A549 (cell line): ENCODE results near the gene ALDH16A1. TPM values are rescaled to one million over a fixed set of nuclear protein-coding genes. Genes with fewer than 3 reads are reported as not detected.

Experiments used
- ATAC-seq, 2 experiments: fragments of 200-7000 bp in 1 of 2; fragments of >200 bp in 1 of 2; cut with Nextera tagmentation in 1 of 2; cut with Tn5 transposase in 1 of 2; 3 replicates each; pipeline versions ENCODE4 v1.8.0 to v1.9.1; 2018 to 2020; ENCODE audit warnings: mild to moderate bottlenecking in 1 of 2, moderate library complexity in 1 of 2
- CTCF ChIA-PET: fragments of 300-600 bp; sonication (Branson Sonifier 250); formaldehyde crosslinking; extraction: SDS; loops from one replicate; lab custom pipeline; 2021; ENCODE audit warnings: antibody characterized with exemption, inconsistent platforms; lab: Yijun Ruan, JAX
- POLR2A ChIA-PET: fragments of 350-600 bp; formaldehyde crosslinking; extraction: SDS; loops from one replicate; lab custom pipeline; 2021; ENCODE audit warnings: antibody characterized with exemption, inconsistent platforms; lab: Yijun Ruan, JAX
- DNase-seq, 2 experiments: peaks; one replicate each; pipeline versions ENCODE4 v3.0.0 to v3.0.0-alpha.2; 2011 to 2016; ENCODE audit warnings: low read depth in 1 of 2, low spot score in 1 of 2
- FAIRE-seq: peaks from 2 replicates; lab custom pipeline; 2011; peaks lifted over from hg19 to GRCh38; lab: Jason Lieb, UNC
- H3K27ac ChIP-seq, 2 experiments: fragments of >200 bp; sonication (Bioruptor Twin); formaldehyde crosslinking; 3 replicates each; pipeline ENCODE4 v1.5.1; 2016 to 2017
- H3K4me1 ChIP-seq: fragments of >200 bp; sonication (Bioruptor Twin); formaldehyde crosslinking; 3 replicates; pipeline ENCODE4 v1.6.1; 2016
- H3K4me2 ChIP-seq: fragments of >200 bp; sonication (Bioruptor Twin); formaldehyde crosslinking; 3 replicates; pipeline ENCODE4 v1.6.1; 2016
- H3K4me3 ChIP-seq: fragments of >200 bp; sonication (Bioruptor Twin); formaldehyde crosslinking; 3 replicates; pipeline ENCODE4 v1.5.1; 2016
- H3K9me3 ChIP-seq: fragments of >200 bp; sonication (Bioruptor Twin); formaldehyde crosslinking; 3 replicates; pipeline ENCODE4 v1.6.1; 2016
- CEBPB ChIP-seq, 2 experiments: fragments of >200 bp in 1 of 2; sonication (Bioruptor Twin) in 1 of 2; formaldehyde crosslinking in 1 of 2; IDR thresholded peaks; 2 replicates each; pipeline ENCODE4 v1.6.1; 2012 to 2016
- CHD4 ChIP-seq: fragments of 200-600 bp; sonication (generic); IDR thresholded peaks from 2 replicates; pipeline ENCODE4 v1.6.1; 2016; ENCODE audit warnings: antibody characterized with exemption, mild to moderate bottlenecking, borderline replicate concordance
- E2F6 ChIP-seq: IDR thresholded peaks from 2 replicates; pipeline ENCODE4 v1.6.1; 2012; ENCODE audit warnings: low read depth, borderline replicate concordance
- EHMT2 ChIP-seq: fragments of 200-600 bp; sonication (generic); IDR thresholded peaks from 2 replicates; pipeline ENCODE4 v1.6.1; 2016; ENCODE audit warnings: antibody characterized with exemption, low read depth, mild to moderate bottlenecking, moderate library complexity
- EP300 ChIP-seq, 2 experiments: fragments of >200 bp; sonication (Bioruptor Twin); formaldehyde crosslinking; IDR thresholded peaks; 2 replicates in 1 of 2; 3 replicates in 1 of 2; pipeline ENCODE4 v1.6.1; 2016 to 2017
- ESRRA ChIP-seq: fragments of 150-350 bp; IDR thresholded peaks from 2 replicates; pipeline ENCODE4 v1.6.1; 2014; ENCODE audit warnings: mild to moderate bottlenecking, low read length, borderline replicate concordance
- FOSL2 ChIP-seq, 2 experiments: fragments of 450-650 bp in 1 of 2; fragments of >200 bp in 1 of 2; sonication (Bioruptor Twin) in 1 of 2; formaldehyde crosslinking; IDR thresholded peaks; 2 replicates each; pipeline versions ENCODE4 v1.5.0 to v1.6.1; 2016 to 2020; ENCODE audit warnings: mild to moderate bottlenecking in 1 of 2, moderate library complexity in 1 of 2
- FOXS1 ChIP-seq: fragments of 250-450 bp; sonication (Bioruptor Pico); IDR thresholded peaks from 2 replicates; pipeline ENCODE4 v1.5.0; 2020; ENCODE audit warnings: mild to moderate bottlenecking, moderate library complexity
- HMGXB4 ChIP-seq: fragments of 250-450 bp; sonication (Bioruptor Pico); IDR thresholded peaks from 2 replicates; pipeline ENCODE4 v1.5.0; 2021; ENCODE audit warnings: mild to moderate bottlenecking, moderate library complexity, borderline replicate concordance
- JUN ChIP-seq, 2 experiments: fragments of >200 bp; sonication (Bioruptor Twin); formaldehyde crosslinking; IDR thresholded peaks; 2 replicates in 1 of 2; 3 replicates in 1 of 2; pipeline ENCODE4 v1.6.1; 2016 to 2017
- MAFK ChIP-seq: fragments of 450-650 bp; IDR thresholded peaks from 2 replicates; pipeline ENCODE4 v1.6.1; 2014; ENCODE audit not compliant: partially characterized antibody
- NPAS2 ChIP-seq: fragments of 250-450 bp; sonication (Bioruptor Pico); IDR thresholded peaks from 2 replicates; pipeline ENCODE4 v1.8.0; 2022; ENCODE audit warnings: mild to moderate bottlenecking, moderate library complexity, borderline replicate concordance
- RAD21 ChIP-seq, 2 experiments: fragments of >200 bp in 1 of 2; sonication (Bioruptor Twin) in 1 of 2; formaldehyde crosslinking in 1 of 2; IDR thresholded peaks in 1 of 2; conservative IDR thresholded peaks in 1 of 2; 2 replicates in 1 of 2; 3 replicates in 1 of 2; pipeline ENCODE4 v1.6.1; 2012 to 2018; ENCODE audit warnings: inconsistent platforms in 1 of 2
- RFX5 ChIP-seq: fragments of 450-650 bp; IDR thresholded peaks from 2 replicates; pipeline ENCODE4 v1.7.1; 2014; ENCODE audit warnings: antibody characterized with exemption, mild to moderate bottlenecking, moderate library complexity
- SMC3 ChIP-seq: fragments of >200 bp; sonication (Bioruptor Twin); formaldehyde crosslinking; IDR thresholded peaks from 3 replicates; pipeline ENCODE4 v1.6.1; 2018; ENCODE audit warnings: inconsistent platforms
- TP53 ChIP-seq: fragments of 250-450 bp; sonication (Bioruptor Pico); IDR thresholded peaks from 2 replicates; pipeline ENCODE4 v1.5.0; 2021; ENCODE audit warnings: mild to moderate bottlenecking, moderate library complexity
- USF2 ChIP-seq: fragments of 450-650 bp; IDR thresholded peaks from 2 replicates; pipeline ENCODE4 v1.6.1; 2014; ENCODE audit warnings: antibody characterized with exemption
- ZC3H11A ChIP-seq: fragments of 450-650 bp; IDR thresholded peaks from 2 replicates; pipeline ENCODE4 v1.6.1; 2014; ENCODE audit warnings: antibody characterized with exemption, mild to moderate bottlenecking
- ZSCAN20 ChIP-seq: fragments of 250-450 bp; sonication (Bioruptor Pico); IDR thresholded peaks from 2 replicates; pipeline ENCODE4 v1.8.0; 2022; ENCODE audit warnings: mild to moderate bottlenecking, moderate library complexity
- WGBS: methylation state at CpG from one replicate; pipeline ENCODE4 v1.1.6; 2017; ENCODE audit errors: missing lambda C conversion rate; 5-methylcytosine and 5-hydroxymethylcytosine counted together
- polyA plus RNA-seq, 4 experiments: library from polyadenylated mRNA; depleted of rRNA in 3 of 4; stranded (reverse); fragments of >200 nt; fragmentation: RNase III in 1 of 4; extraction: RNeasy Plus Mini Kit Qiagen cat#74134 plus additional on column Dnase treatment in 1 of 4; gene quantifications; 2 replicates in 3 of 4; 3 replicates in 1 of 4; pipeline ENCODE4 v1.2.3, GENCODE V29; 2011 to 2017
- TF ChIP-seq, protein P1 (sequence below): IDR thresholded peaks from 2 replicates; pipeline ENCODE4 v1.6.1; 2012
- TF ChIP-seq, protein P2 (sequence below): fragments of 250-450 bp; sonication (Bioruptor Pico); IDR thresholded peaks from 2 replicates; pipeline ENCODE4 v1.5.0; 2020; ENCODE audit warnings: low read depth, mild to moderate bottlenecking, moderate library complexity

The ALDH16A1 gene
- polyA plus RNA-seq, 2 of the 4 experiments (the other 2 are of a cell fraction), result 10.2 to 23.0 TPM

GRCh38 chr19:49486232-49486631 is 33.2 kb downstream of the ALDH16A1 start:
- ATAC-seq, result no peak
- Histone ChIP-seq H3K4me1 (peaks cover 22% of the 10 kb centered on the region), H3K27ac (peak overlapping the region; percentile 83 to 87; a peak in 5 of 6 replicates), H3K4me2 (no peak overlapping the region), H3K9me3 (no peaks in the 10 kb centered on the region), H3K4me3 (no peak overlapping the region)
- no peak for FAIRE-seq
- POLR2A ChIA-PET, result no interaction called here
- WGBS, result 83% methylated on average over 7 of the region's 7 CpGs
- DNase-seq, result no peak
- CTCF ChIA-PET, result interaction anchor here (0.9 to 3.7 kb wide), 3 partner anchors 10 to 15 kb away, joined by 3 to 23 read pairs (median 8); partner anchors contain the start of gene FLT3LG
- TF ChIP-seq CEBPB (IDR thresholded peaks at IDR 0.05), result no peak
- no peak for TF ChIP-seq EP300 (IDR thresholded peaks at IDR 0.05)
- no peak for TF ChIP-seq TP53 (CRISPR knock-in tag)
- no peak for TF ChIP-seq EHMT2
- TF ChIP-seq SMC3, result no peak
- no peak for TF ChIP-seq FOXS1 (CRISPR knock-in tag)
- no peak for TF ChIP-seq ESRRA
- TF ChIP-seq HMGXB4 (CRISPR knock-in tag), result no peak
- no peak for TF ChIP-seq ZC3H11A
- no peak for TF ChIP-seq CHD4
- no peak for TF ChIP-seq E2F6
- no peak for TF ChIP-seq MAFK
- no peak for TF ChIP-seq RFX5
- TF ChIP-seq USF2, result no peak
- TF ChIP-seq FOSL2 (IDR thresholded peaks at IDR 0.05), result no peak
- no peak for TF ChIP-seq FOSL2 (CRISPR knock-in tag; IDR thresholded peaks at IDR 0.05)
- no peak for TF ChIP-seq RAD21 (conservative IDR thresholded peaks at IDR 0.05 in 1 of 2, IDR thresholded peaks at IDR 0.05 in 1 of 2)

GRCh38 chr19:49486710-49487276 is 33.8 kb downstream of the ALDH16A1 start:
- H3K4me1 ChIP-seq, result peaks cover 27% of the 10 kb centered on the region
- CTCF ChIA-PET, result interaction anchor here (0.6 to 3.7 kb wide), 6 partner anchors 7 to 83 kb away, joined by 3 to 23 read pairs (median 6); partner anchors contain the start of gene FLT3LG
- H3K9me3 ChIP-seq, result no peaks in the 10 kb centered on the region
- POLR2A ChIA-PET, result interaction anchor here (1.5 kb wide), 1 partner anchor 9 kb away, joined by 12 read pairs; the partner anchor contains the start of gene RPS11
- FAIRE-seq (no peak), DNase-seq (no peak), ATAC-seq (no peak)
- peak overlapping the region; percentile 23 for H3K4me3 ChIP-seq
- H3K27ac ChIP-seq, result peak overlapping the region; percentile 83 to 87
- TF ChIP-seq NPAS2 (CRISPR knock-in tag), result no peak
- TF ChIP-seq, protein P1, sequence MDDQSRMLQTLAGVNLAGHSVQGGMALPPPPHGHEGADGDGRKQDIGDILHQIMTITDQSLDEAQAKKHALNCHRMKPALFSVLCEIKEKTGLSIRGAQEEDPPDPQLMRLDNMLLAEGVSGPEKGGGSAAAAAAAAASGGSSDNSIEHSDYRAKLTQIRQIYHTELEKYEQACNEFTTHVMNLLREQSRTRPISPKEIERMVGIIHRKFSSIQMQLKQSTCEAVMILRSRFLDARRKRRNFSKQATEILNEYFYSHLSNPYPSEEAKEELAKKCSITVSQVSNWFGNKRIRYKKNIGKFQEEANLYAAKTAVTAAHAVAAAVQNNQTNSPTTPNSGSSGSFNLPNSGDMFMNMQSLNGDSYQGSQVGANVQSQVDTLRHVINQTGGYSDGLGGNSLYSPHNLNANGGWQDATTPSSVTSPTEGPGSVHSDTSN, result no peak
- TF ChIP-seq JUN (IDR thresholded peaks at IDR 0.05), result no peak
- TF ChIP-seq CHD4, result peak; percentile 81; the same call in 1 of the 2 replicates
- TF ChIP-seq ZSCAN20 (CRISPR knock-in tag), result no peak
- TF ChIP-seq, protein P2, sequence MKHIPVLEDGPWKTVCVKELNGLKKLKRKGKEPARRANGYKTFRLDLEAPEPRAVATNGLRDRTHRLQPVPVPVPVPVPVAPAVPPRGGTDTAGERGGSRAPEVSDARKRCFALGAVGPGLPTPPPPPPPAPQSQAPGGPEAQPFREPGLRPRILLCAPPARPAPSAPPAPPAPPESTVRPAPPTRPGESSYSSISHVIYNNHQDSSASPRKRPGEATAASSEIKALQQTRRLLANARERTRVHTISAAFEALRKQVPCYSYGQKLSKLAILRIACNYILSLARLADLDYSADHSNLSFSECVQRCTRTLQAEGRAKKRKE (CRISPR knock-in tag), result 0 out of 2 replicates have a peak, but pooled peaks have one; percentile 27
- 55% methylated on average over 23 of the region's 23 CpGs for WGBS
- peak overlapping the region; percentile 62 for H3K4me2 ChIP-seq
